ENCODE results near the gene PPM1B. TPM values are rescaled to one million over a fixed set of nuclear protein-coding genes. Genes with fewer than 3 reads are reported as not detected.
"Not testable (repeated sequence)": the region's sequence is repeated elsewhere in the genome, so short reads cannot be mapped to it uniquely, and the experiment has no call there.

The PPM1B gene
- total and polyA plus RNA-seq, 10 of the 15 experiments (the other 5 are each of a cell fraction or from before 2014, with no cell fraction given), result 12.5 to 53.4 (median 33.7) TPM

DNA sequence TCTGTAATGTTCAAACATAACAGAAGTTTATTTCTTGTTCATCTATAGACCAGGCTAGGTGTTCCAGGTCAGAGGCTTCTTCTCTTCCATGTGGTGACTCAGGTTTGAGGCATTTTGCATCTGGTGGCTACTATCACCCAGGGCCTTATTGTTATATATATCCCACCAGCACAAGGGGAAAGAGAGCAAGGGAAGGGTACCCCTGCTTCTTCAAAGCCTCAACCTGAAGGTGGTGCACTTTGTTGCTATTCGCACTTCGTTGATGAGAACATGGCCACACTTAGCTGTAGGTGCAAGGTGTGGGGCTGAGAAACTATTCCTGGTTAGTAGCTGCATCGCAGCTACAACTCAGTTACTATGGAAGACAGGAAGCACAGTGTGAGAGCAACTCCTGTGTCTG is 79.2 kb downstream of the PPM1B start (continued):
- TF ChIP-seq, protein P1, sequence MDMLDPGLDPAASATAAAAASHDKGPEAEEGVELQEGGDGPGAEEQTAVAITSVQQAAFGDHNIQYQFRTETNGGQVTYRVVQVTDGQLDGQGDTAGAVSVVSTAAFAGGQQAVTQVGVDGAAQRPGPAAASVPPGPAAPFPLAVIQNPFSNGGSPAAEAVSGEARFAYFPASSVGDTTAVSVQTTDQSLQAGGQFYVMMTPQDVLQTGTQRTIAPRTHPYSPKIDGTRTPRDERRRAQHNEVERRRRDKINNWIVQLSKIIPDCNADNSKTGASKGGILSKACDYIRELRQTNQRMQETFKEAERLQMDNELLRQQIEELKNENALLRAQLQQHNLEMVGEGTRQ (IDR thresholded peaks at IDR 0.05; ENCODE audit: borderline replicate concordance, low read depth, low read length), result no peak
- no peak for TF ChIP-seq ZBED1 (IDR thresholded peaks at IDR 0.05; ENCODE audit: borderline replicate concordance)
- TF ChIP-seq SUZ12 (IDR thresholded peaks at IDR 0.05; ENCODE audit: unreplicated experiment), result no peak
- TF ChIP-seq, protein P2, sequence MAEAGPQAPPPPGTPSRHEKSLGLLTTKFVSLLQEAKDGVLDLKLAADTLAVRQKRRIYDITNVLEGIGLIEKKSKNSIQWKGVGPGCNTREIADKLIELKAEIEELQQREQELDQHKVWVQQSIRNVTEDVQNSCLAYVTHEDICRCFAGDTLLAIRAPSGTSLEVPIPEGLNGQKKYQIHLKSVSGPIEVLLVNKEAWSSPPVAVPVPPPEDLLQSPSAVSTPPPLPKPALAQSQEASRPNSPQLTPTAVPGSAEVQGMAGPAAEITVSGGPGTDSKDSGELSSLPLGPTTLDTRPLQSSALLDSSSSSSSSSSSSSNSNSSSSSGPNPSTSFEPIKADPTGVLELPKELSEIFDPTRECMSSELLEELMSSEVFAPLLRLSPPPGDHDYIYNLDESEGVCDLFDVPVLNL (IDR thresholded peaks at IDR 0.05; ENCODE audit: low read depth, low read length), result no peak
- TF ChIP-seq ZNF207 (IDR thresholded peaks at IDR 0.05; ENCODE audit: borderline replicate concordance), result no peak
- no peak for TF ChIP-seq YBX1 (IDR thresholded peaks at IDR 0.05)
- no peak for TF ChIP-seq LARP7 (IDR thresholded peaks at IDR 0.05)

DNA sequence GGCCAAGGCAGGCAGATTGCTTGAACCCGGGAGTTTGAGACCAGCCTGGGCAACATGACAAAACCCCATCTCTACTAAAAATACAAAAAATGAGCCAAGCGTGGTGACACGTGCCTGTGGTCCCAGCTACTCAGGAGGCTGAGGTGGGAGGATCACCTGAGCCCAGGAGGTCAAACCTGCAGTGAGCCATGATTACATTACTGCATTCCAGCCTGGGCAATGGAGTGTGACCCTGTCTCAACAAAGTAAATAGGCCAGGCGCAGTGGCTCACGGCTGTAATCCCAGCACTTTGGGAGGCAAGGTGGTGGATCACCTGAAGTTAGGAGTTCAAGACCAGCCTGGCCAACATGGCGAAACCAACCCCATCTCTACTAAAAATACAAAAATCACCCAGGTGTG is 80.6 kb downstream of the PPM1B start:
- FAIRE-seq; H3K9me3 ChIP-seq (replicated peaks; ENCODE audit: control insufficient read depth, insufficient read depth, low read length); intact Hi-C loops (cut with micrococcal nuclease; ENCODE audit: unreplicated experiment); H3K27me3 ChIP-seq (replicated peaks in 1 of 2; ENCODE audit: control insufficient read depth in 2 of 2, insufficient read depth in 2 of 2, low read length in 1 of 2); H3K9ac ChIP-seq (ENCODE audit: control insufficient read depth, insufficient read depth, low read length); H4K20me1 ChIP-seq (ENCODE audit: control insufficient read depth, insufficient read depth); H2AFZ ChIP-seq (ENCODE audit: control insufficient read depth, low read depth, low read length); DNase-seq (ENCODE audit: low read depth, low spot score); H3K4me3 ChIP-seq; POLR2A ChIA-PET; H3K27ac ChIP-seq (ENCODE audit: control insufficient read depth, insufficient read depth); H3K4me1 ChIP-seq (ENCODE audit: control insufficient read depth, insufficient read depth, low read length); H3K4me2 ChIP-seq (ENCODE audit: control insufficient read depth, insufficient read depth); BruUV-seq (replicated peaks); ATAC-seq; H3K79me2 ChIP-seq (ENCODE audit: control insufficient read depth, insufficient read depth, low read length); H3K36me3 ChIP-seq (ENCODE audit: control insufficient read depth in 2 of 2, insufficient read depth in 2 of 2, low read length in 1 of 2): not testable (repeated sequence)
- in situ Hi-C loops (cut with MboI), result loop anchor here (10.0 kb wide), 1 partner anchor 706 kb away; no protein-coding TSS in a partner anchor
- ChIA-PET SMC1A (ENCODE audit: uncharacterized antibody, unreplicated experiment) (interaction anchor here (0.8 to 0.9 kb wide), 2 partner anchors 31 to 106 kb away, joined by 3 to 4 read pairs; no protein-coding TSS in a partner anchor), CTCF (interaction anchor here (0.7 kb wide), 1 partner anchor 143 kb away, joined by 4 read pairs; no protein-coding TSS in a partner anchor), RAD21 (ENCODE audit: unreplicated experiment) (interaction anchor here (0.6 kb wide), 1 partner anchor 177 kb away, joined by 3 read pairs; no protein-coding TSS in a partner anchor)
- WGBS (ENCODE audit: insufficient coverage, insufficient replicate concordance, low lambda C conversion rate, missing lambda C conversion rate), result 85% methylated on average over 6 of the region's 6 CpGs

All from GM12878 (cell line).